Bronchial epithelial cell (primary cell): ENCODE results near the gene CNTNAP4. TPM values are rescaled to one million over a fixed set of nuclear protein-coding genes. Genes with fewer than 3 reads are reported as not detected.

ENCODE experiments used
- DNase-seq: peaks from one replicate; pipeline ENCODE4 v3.0.0-alpha.2; 2010; ENCODE audit warnings: low read depth
- FAIRE-seq: peaks from 2 replicates; lab custom pipeline; 2011; peaks lifted over from hg19 to GRCh38; lab: Jason Lieb, UNC
- H3K27me3 ChIP-seq: 2 replicates; pipeline ENCODE4 v1.5.1; 2011; ENCODE audit warnings: low read length; ENCODE audit not compliant: control insufficient read depth, insufficient read depth
- H3K36me3 ChIP-seq: 2 replicates; pipeline ENCODE4 v1.5.1; 2011; ENCODE audit warnings: low read length; ENCODE audit not compliant: control insufficient read depth, insufficient read depth
- H3K4me3 ChIP-seq: 2 replicates; pipeline ENCODE4 v1.5.1; 2011; ENCODE audit warnings: mild to moderate bottlenecking, low read depth, low read length, control low read depth
- CTCF ChIP-seq: IDR thresholded peaks from 2 replicates; pipeline ENCODE4 v1.5.1; 2011; ENCODE audit warnings: mild to moderate bottlenecking, moderate library complexity, low read length, control low read depth, inconsistent platforms; ENCODE audit not compliant: insufficient read depth, severe bottlenecking
- total RNA-seq: library from RNA; depleted of rRNA; stranded (reverse); fragments of >200 nt; gene quantifications from 2 replicates; pipeline ENCODE4 v1.2.1, GENCODE V29; 2014

The CNTNAP4 gene
- total RNA-seq, 1 donor from 2014 or later: not detected

GRCh38 chr16:76396977-76397376, 119.8 kb downstream of the CNTNAP4 start:
- DNase-seq (no peak), FAIRE-seq (no peak)
- TF ChIP-seq CTCF: no peak
- no peaks in the 10 kb centered on the region for H3K36me3 ChIP-seq
- H3K4me3 ChIP-seq: no peak overlapping the region
- H3K27me3 ChIP-seq: no peaks in the 10 kb centered on the region

GRCh38 chr16:76409706-76410105, 132.5 kb downstream of the CNTNAP4 start:
- no peak for TF ChIP-seq CTCF
- DNase-seq (no peak), FAIRE-seq (no peak)
- H3K27me3 ChIP-seq: no peaks in the 10 kb centered on the region
- no peaks in the 10 kb centered on the region for H3K36me3 ChIP-seq
- H3K4me3 ChIP-seq: no peak overlapping the region

- no peak for FAIRE-seq
- Histone ChIP-seq H3K4me3 (no peak overlapping the region), H3K36me3 (no peaks in the 10 kb centered on the region), H3K27me3 (no peaks in the 10 kb centered on the region)
- no peak for DNase-seq
- no peak for TF ChIP-seq CTCF
Observed at GRCh38 chr16:76421571-76421970, 144.4 kb downstream of the CNTNAP4 start.

GRCh38 chr16:76428858-76429257, 151.7 kb downstream of the CNTNAP4 start:
- Histone ChIP-seq H3K4me3 (no peak overlapping the region), H3K36me3 (no peaks in the 10 kb centered on the region), H3K27me3 (no peaks in the 10 kb centered on the region)
- no peak for FAIRE-seq
- DNase-seq: peak; percentile 2
- no peak for TF ChIP-seq CTCF

- FAIRE-seq: no peak
- DNase-seq: no peak
- Histone ChIP-seq H3K27me3 (no peaks in the 10 kb centered on the region), H3K36me3 (no peaks in the 10 kb centered on the region), H3K4me3 (no peak overlapping the region)
- no peak for TF ChIP-seq CTCF
Observed at GRCh38 chr16:76441391-76441790, 164.2 kb downstream of the CNTNAP4 start.

GRCh38 chr16:76441876-76442275, 164.7 kb downstream of the CNTNAP4 start:
- TF ChIP-seq CTCF: no peak
- no peak overlapping the region for H3K4me3 ChIP-seq

More at GRCh38 chr16:76441876-76442275, 164.7 kb downstream of the CNTNAP4 start:
- FAIRE-seq (no peak), DNase-seq (no peak)
- no peaks in the 10 kb centered on the region for H3K36me3 ChIP-seq
- H3K27me3 ChIP-seq: no peaks in the 10 kb centered on the region
